IMR-90 (cell line): Measurements from ENCODE around the gene NADK. TPM values are rescaled to one million over a fixed set of nuclear protein-coding genes. Genes with fewer than 3 reads are reported as not detected.

Experiments
- ATAC-seq: fragments of 200-7000 bp; cut with Tn5 transposase; 2 replicates; pipeline ENCODE4 v1.9.1; 2020; ENCODE audit warnings: low read depth, mild to moderate bottlenecking, moderate library complexity
- BruUV-seq: library from RNA; stranded (reverse); fragments of 400-500 nt; replicated peaks from 2 replicates; lab custom pipeline; 2021; lab: Mats Ljungman, UMichigan
- CTCF ChIA-PET: fragments of 300-600 bp; formaldehyde crosslinking; extraction: SDS; loops from one replicate; lab custom pipeline; 2021; ENCODE audit warnings: antibody characterized with exemption; lab: Yijun Ruan, JAX
- POLR2A ChIA-PET: fragments of 300-600 bp; sonication (Branson Sonifier 250); formaldehyde crosslinking; loops from one replicate; lab custom pipeline; 2022; ENCODE audit warnings: antibody characterized with exemption; ENCODE audit not compliant: unreplicated experiment; lab: Charles Lee
- DNase-seq: peaks from one replicate; pipeline ENCODE4 v3.0.0; 2013
- H2AFZ ChIP-seq: replicated peaks from 2 replicates; pipeline ENCODE3; 2013; ENCODE audit warnings: low read length, mild to moderate bottlenecking; ENCODE audit not compliant: poor library complexity
- H2AK5ac ChIP-seq: 2 replicates; pipeline ENCODE4 v1.6.1; 2013; ENCODE audit warnings: low read depth, low read length, inconsistent platforms
- H2AK9ac ChIP-seq: replicated peaks from 2 replicates; pipeline ENCODE3; 2013; ENCODE audit warnings: mild to moderate bottlenecking, low read depth, low read length, moderate library complexity; ENCODE audit not compliant: poor library complexity
- H2BK120ac ChIP-seq: 2 replicates; pipeline ENCODE4 v1.6.1; 2013; ENCODE audit warnings: low read depth, low read length, inconsistent platforms
- H2BK15ac ChIP-seq: 3 replicates; pipeline ENCODE4 v1.6.1; 2013; ENCODE audit warnings: low read depth, low read length, inconsistent platforms
- H2BK20ac ChIP-seq: 2 replicates; pipeline ENCODE4 v1.6.1; 2013; ENCODE audit warnings: low read depth, mild to moderate bottlenecking, inconsistent platforms, low read length, moderate library complexity
- H2BK5ac ChIP-seq: 2 replicates; pipeline ENCODE4 v1.6.1; 2013; ENCODE audit warnings: mild to moderate bottlenecking, low read depth, low read length, inconsistent platforms; ENCODE audit not compliant: poor library complexity, severe bottlenecking
- H3K14ac ChIP-seq: replicated peaks from 2 replicates; pipeline ENCODE4 v1.6.1; 2013; ENCODE audit warnings: low read depth, low read length, inconsistent platforms
- H3K18ac ChIP-seq: 2 replicates; pipeline ENCODE4 v1.6.1; 2013; ENCODE audit warnings: low read depth, low read length, control low read depth
- H3K23ac ChIP-seq: 2 replicates; pipeline ENCODE4 v1.6.1; 2013; ENCODE audit warnings: low read depth, low read length, inconsistent platforms
- H3K27ac ChIP-seq: 2 replicates; pipeline ENCODE4 v1.5.1; 2013; ENCODE audit warnings: mild to moderate bottlenecking, control low read depth, low read length; ENCODE audit not compliant: insufficient read depth
- H3K27me3 ChIP-seq: 2 replicates; pipeline ENCODE4 v1.6.1; 2013; ENCODE audit warnings: low read length; ENCODE audit not compliant: control insufficient read depth, insufficient read depth
- H3K36me3 ChIP-seq: 2 replicates; pipeline ENCODE4 v1.6.1; 2013; ENCODE audit warnings: low read length, mixed read lengths; ENCODE audit not compliant: control insufficient read depth, insufficient read depth
- H3K4ac ChIP-seq: 2 replicates; pipeline ENCODE4 v1.6.1; 2013; ENCODE audit warnings: low read depth, low read length, inconsistent platforms
- H3K4me1 ChIP-seq: 2 replicates; pipeline ENCODE4 v1.6.1; 2013; ENCODE audit warnings: low read length, mixed read lengths; ENCODE audit not compliant: control insufficient read depth, insufficient read depth
- H3K4me2 ChIP-seq: 2 replicates; pipeline ENCODE4 v1.6.1; 2013; ENCODE audit warnings: low read depth, mild to moderate bottlenecking, control low read depth, low read length, moderate library complexity
- H3K4me3 ChIP-seq: 2 replicates; pipeline ENCODE4 v1.5.1; 2013; ENCODE audit warnings: low read depth, mild to moderate bottlenecking, control low read depth, low read length, moderate library complexity; ENCODE audit not compliant: insufficient read depth
- H3K56ac ChIP-seq: 2 replicates; pipeline ENCODE4 v1.6.1; 2013; ENCODE audit warnings: low read length, inconsistent platforms; ENCODE audit not compliant: insufficient read depth; ENCODE audit errors: extremely low read depth
- H3K79me1 ChIP-seq, 2 experiments: 2 replicates each; pipeline ENCODE4 v1.6.1; 2013; ENCODE audit warnings: low read length in 2 of 2, inconsistent platforms in 1 of 2, low read depth in 1 of 2
- H3K9ac ChIP-seq: 2 replicates; pipeline ENCODE4 v1.6.1; 2013; ENCODE audit warnings: low read depth, low read length, control low read depth
- H3K9me1 ChIP-seq: 2 replicates; pipeline ENCODE4 v1.6.1; 2013; ENCODE audit warnings: low read length, inconsistent platforms; ENCODE audit not compliant: insufficient read depth
- H3K9me3 ChIP-seq: 2 replicates; pipeline ENCODE4 v1.6.1; 2013; ENCODE audit warnings: low read length; ENCODE audit not compliant: control insufficient read depth, insufficient read depth
- H4K20me1 ChIP-seq: 2 replicates; pipeline ENCODE4 v1.6.1; 2013; ENCODE audit warnings: low read length, inconsistent platforms; ENCODE audit not compliant: insufficient read depth
- H4K5ac ChIP-seq: 2 replicates; pipeline ENCODE4 v1.6.1; 2013; ENCODE audit warnings: mild to moderate bottlenecking, low read depth, low read length, control low read depth
- H4K8ac ChIP-seq, 2 experiments: 2 replicates each; pipeline ENCODE4 v1.6.1; 2013; ENCODE audit warnings: low read depth in 2 of 2, low read length in 2 of 2, control low read depth in 1 of 2, inconsistent platforms in 1 of 2
- H4K91ac ChIP-seq: 2 replicates; pipeline ENCODE4 v1.6.1; 2013; ENCODE audit warnings: low read depth, low read length, inconsistent platforms; ENCODE audit not compliant: insufficient read depth
- BHLHE40 ChIP-seq: fragments of 150-350 bp; IDR thresholded peaks from 2 replicates; pipeline ENCODE4 v1.6.1; 2016; ENCODE audit warnings: mild to moderate bottlenecking, low read depth, low read length
- CEBPB ChIP-seq: IDR thresholded peaks from 2 replicates; pipeline ENCODE4 v1.6.1; 2012; ENCODE audit warnings: low read depth, low read length, improper control_type of control experiment
- FOS ChIP-seq: fragments of 150-350 bp; IDR thresholded peaks from 2 replicates; pipeline ENCODE4 v1.6.1; 2016; ENCODE audit warnings: low read depth, low read length
- MXI1 ChIP-seq: IDR thresholded peaks from 2 replicates; pipeline ENCODE4 v1.6.1; 2012; ENCODE audit warnings: low read depth, mild to moderate bottlenecking, low read length, moderate library complexity, borderline replicate concordance
- POLR2A ChIP-seq: IDR thresholded peaks from 2 replicates; pipeline ENCODE4 v1.6.1; 2012; ENCODE audit warnings: mild to moderate bottlenecking, low read depth, low read length
- RFX5 ChIP-seq: IDR thresholded peaks from 2 replicates; pipeline ENCODE4 v1.8.0; 2012; ENCODE audit warnings: low read depth, mild to moderate bottlenecking, low read length, moderate library complexity
- SMC3 ChIP-seq: fragments of 150-350 bp; IDR thresholded peaks from 2 replicates; pipeline ENCODE4 v1.6.1; 2016; ENCODE audit warnings: low read depth, mild to moderate bottlenecking, antibody characterized with exemption, low read length, moderate library complexity
- USF2 ChIP-seq: fragments of 150-350 bp; IDR thresholded peaks from 2 replicates; pipeline ENCODE4 v1.6.1; 2017; ENCODE audit warnings: mild to moderate bottlenecking, antibody characterized with exemption, low read length, low read depth
- WGBS, 2 experiments: methylation state at CpG; one replicate each; pipeline versions ENCODE4 v1.1.5 to v1.1.7; 2013; ENCODE audit warnings: missing lambda C conversion rate in 2 of 2; ENCODE audit not compliant: insufficient read length in 1 of 2; ENCODE audit errors: extremely low coverage in 2 of 2; 5-methylcytosine and 5-hydroxymethylcytosine counted together
- dilution Hi-C: fragments of 300-500 bp; cut with HindIII; formaldehyde crosslinking; loops from one replicate; pipeline ENCODE4 v1.14.3; 2018; ENCODE audit warnings: low sequenced_read_pairs; ENCODE audit not compliant: unreplicated experiment
- in situ Hi-C: fragments of 300-500 bp; cut with MboI; formaldehyde crosslinking; loops from 3 replicates; pipeline ENCODE4 v1.14.3; 2019; ENCODE audit warnings: low sequenced_read_pairs, inconsistent platforms, mixed read lengths
- intact Hi-C: fragments of 100-400 bp; cut with micrococcal nuclease; formaldehyde crosslinking; loops from 2 replicates; pipeline ENCODE4 v1.10.0; 2022
- polyA plus RNA-seq, 3 experiments: library from polyadenylated mRNA; depleted of rRNA; stranded (reverse); fragments of >200 nt; gene quantifications; 2 replicates each; pipeline ENCODE4 v1.2.3, GENCODE V29; 2012; ENCODE audit warnings: low replicate concordance in 1 of 3
- total RNA-seq: library from RNA; depleted of rRNA; stranded (reverse); fragments of >200 nt; gene quantifications from 2 replicates; pipeline ENCODE4 v1.2.3, GENCODE V29; 2012

NADK gene
- total and polyA plus RNA-seq, 2 of the 4 experiments (the other 2 are of a cell fraction) = 12.5 to 56.1 TPM

- no peak overlapping the region for H3K4ac ChIP-seq
- intact Hi-C loops = no loop called here
- H4K8ac ChIP-seq = no peak overlapping the region
- no peaks in the 10 kb centered on the region for H3K27me3 ChIP-seq
- ChIA-PET POLR2A (no interaction called here), CTCF (no interaction called here)
- DNase-seq (no peak), ATAC-seq (no peak)
- H3K4me2 ChIP-seq = no peak overlapping the region
- H3K9me3 ChIP-seq = no peaks in the 10 kb centered on the region
- BruUV-seq = no TSS peak
- H3K23ac ChIP-seq = no peak overlapping the region
- H2AFZ ChIP-seq = no peak overlapping the region
- no peak overlapping the region for H3K4me3 ChIP-seq
- H3K14ac ChIP-seq = no peak overlapping the region
- H3K18ac ChIP-seq = no peak overlapping the region
- no peak overlapping the region for H2BK15ac ChIP-seq
- H3K9me1 ChIP-seq = no peaks in the 10 kb centered on the region; the same call in 1 of the 2 replicates
- H2BK5ac ChIP-seq = no peak overlapping the region
- peaks cover 46% of the 10 kb centered on the region for H3K36me3 ChIP-seq
- no peaks in the 10 kb centered on the region for H3K4me1 ChIP-seq
- H4K20me1 ChIP-seq = peaks cover 25% of the 10 kb centered on the region
- peaks cover 14 to 56% of the 10 kb centered on the region in 2 experiments for H3K79me1 ChIP-seq
- no peak overlapping the region for H2BK20ac ChIP-seq
- no peak overlapping the region for H2AK5ac ChIP-seq
- no peak overlapping the region for H3K27ac ChIP-seq
- in situ Hi-C loops = no loop called here
- no peak overlapping the region for H4K91ac ChIP-seq
- dilution Hi-C loops = no loop called here
- WGBS, 2 experiments = 92% methylated on average over 10 of the region's 32 CpGs; no CpG with 5 or more reads in 1 of the 2 experiments
- no peak overlapping the region for H3K9ac ChIP-seq
- no peak overlapping the region for H3K56ac ChIP-seq
- no peak overlapping the region for H2BK120ac ChIP-seq
- no peak overlapping the region for H4K5ac ChIP-seq
- no peak for TF ChIP-seq USF2
- TF ChIP-seq BHLHE40 = no peak
- TF ChIP-seq MXI1 = no peak
- no peak for TF ChIP-seq POLR2A
- no peak for TF ChIP-seq CEBPB
- no peak for TF ChIP-seq FOS
- TF ChIP-seq SMC3 = no peak
- TF ChIP-seq RFX5 = no peak
- no peak overlapping the region for H2AK9ac ChIP-seq
These were observed 14.3 kb downstream of the NADK start for GRCh38 chr1:1763657-1764621.
